GM08714 (cell line): ENCODE data around the gene ABCA2.

Experiments
- H3K4me3 ChIP-seq: fragments of 200-500 bp; sonication (Bioruptor generic); 2 replicates; pipeline ENCODE4 v1.5.1; 2014; ENCODE audit warnings: mild to moderate bottlenecking, low read length, inconsistent platforms
- ZNF274 ChIP-seq: IDR thresholded peaks from 2 replicates; pipeline ENCODE4 v1.6.1; 2012; ENCODE audit warnings: mild to moderate bottlenecking, low read depth, low read length

The ABCA2 gene

GRCh38 chr9:137000177-137000930, 27.7 kb downstream of the ABCA2 start:
- H3K4me3 ChIP-seq, result no peak overlapping the region; the same call in 1 of the 2 replicates
- TF ChIP-seq ZNF274, result no peak

- TF ChIP-seq ZNF274, result no peak
- H3K4me3 ChIP-seq, result no peak overlapping the region
Observed at GRCh38 chr9:136997830-136998234, 30.2 kb downstream of the ABCA2 start.

GRCh38 chr9:136997371-136997770, 30.7 kb downstream of the ABCA2 start:
- no peak overlapping the region for H3K4me3 ChIP-seq
- TF ChIP-seq ZNF274, result no peak

GRCh38 chr9:136996361-136997292, 31.4 kb downstream of the ABCA2 start, which contains the start of gene CLIC3:
Gene CLIC3 (minus strand): TSS chr9:136996568. CDS start chr9:136996543, 25 bp downstream.
- no peak for TF ChIP-seq ZNF274
- no peak within 1 kb of the TSS for H3K4me3 ChIP-seq

GRCh38 chr9:136995772-136996311, 32.2 kb downstream of the ABCA2 start:
- H3K4me3 ChIP-seq, result no peak overlapping the region
- TF ChIP-seq ZNF274, result no peak

GRCh38 chr9:136995362-136995761, 32.7 kb downstream of the ABCA2 start:
- no peak for TF ChIP-seq ZNF274
- no peak overlapping the region for H3K4me3 ChIP-seq

GRCh38 chr9:136994888-136995230, 33.2 kb downstream of the ABCA2 start:
- TF ChIP-seq ZNF274, result no peak
- no peak overlapping the region for H3K4me3 ChIP-seq

- no peak for TF ChIP-seq ZNF274
- H3K4me3 ChIP-seq, result no peak overlapping the region
Observed at GRCh38 chr9:136994180-136994887, 33.7 kb downstream of the ABCA2 start.

- no peak for TF ChIP-seq ZNF274
- peak overlapping the region; percentile 80; the same call in 1 of the 2 replicates for H3K4me3 ChIP-seq
Observed at GRCh38 chr9:136992819-136993369, 35.1 kb downstream of the ABCA2 start.

- peak within 1 kb of the TSS; percentile 80; the same call in 1 of the 2 replicates for H3K4me3 ChIP-seq
- no peak for TF ChIP-seq ZNF274
Observed at GRCh38 chr9:136991993-136992818, 35.8 kb downstream of the ABCA2 start, which contains the start of gene PAXX. Gene PAXX (plus strand): TSS chr9:136992422. CDS start chr9:136992444, 22 bp downstream.

GRCh38 chr9:136990242-136990911, 37.7 kb downstream of the ABCA2 start:
- H3K4me3 ChIP-seq, result no peak overlapping the region
- TF ChIP-seq ZNF274, result no peak

- H3K4me3 ChIP-seq, result no peak overlapping the region
- TF ChIP-seq ZNF274, result no peak
Observed at GRCh38 chr9:136988872-136989271, 39.2 kb downstream of the ABCA2 start.
